ENCODE measurements around the gene TNRC18. TPM values are rescaled to one million over a fixed set of nuclear protein-coding genes. Genes with fewer than 3 reads are reported as not detected.

Gene TNRC18
- total and polyA plus RNA-seq, 2 experiments from 2014 or later = 18.1 to 52.8 TPM

GRCh38 chr7:5453566-5454075 lies 30.0 kb upstream of the TNRC18 start:
- Histone ChIP-seq H3K4me1 (ENCODE audit: insufficient read depth) (peaks cover 9% of the 10 kb centered on the region), H4K20me1 (ENCODE audit: insufficient read depth, poor library complexity, severe bottlenecking) (no peaks in the 10 kb centered on the region), H3K27me3 (peaks cover 8% of the 10 kb centered on the region), H3K27ac (no peak overlapping the region), H3K9me3 (ENCODE audit: low read depth) (no peaks in the 10 kb centered on the region), H3K9me2 (replicated peaks; ENCODE audit: insufficient read depth) (no peaks in the 10 kb centered on the region), H3K4me2 (no peak overlapping the region), H3K79me2 (no peaks in the 10 kb centered on the region), H3K4me3 (no peak overlapping the region), H2AFZ (no peak overlapping the region), H3K36me3 (replicated peaks; ENCODE audit: insufficient read depth, low read depth) (no peaks in the 10 kb centered on the region)
- DNase-seq (ENCODE audit: low spot score) = no peak
- TF ChIP-seq EZH2phosphoT487 (IDR thresholded peaks at IDR 0.05; ENCODE audit: low read depth, severe bottlenecking, unreplicated experiment) = no peak
- no peak for TF ChIP-seq CTCF (IDR thresholded peaks at IDR 0.05; ENCODE audit: poor library complexity)
- no peak for TF ChIP-seq EZH2 (IDR thresholded peaks at IDR 0.05; ENCODE audit: borderline replicate concordance)
- WGBS (ENCODE audit: low lambda C conversion rate, missing lambda C conversion rate) = 73% methylated on average over 5 of the region's 5 CpGs

- 82% methylated on average over 14 of the region's 14 CpGs for WGBS (ENCODE audit: low lambda C conversion rate, missing lambda C conversion rate)
- TF ChIP-seq EZH2 (IDR thresholded peaks at IDR 0.05; ENCODE audit: borderline replicate concordance) = no peak
- TF ChIP-seq CTCF (IDR thresholded peaks at IDR 0.05; ENCODE audit: poor library complexity) = no peak
- peaks cover 9% of the 10 kb centered on the region for H3K4me1 ChIP-seq (ENCODE audit: insufficient read depth)
- H3K9me3 ChIP-seq (ENCODE audit: low read depth) = no peaks in the 10 kb centered on the region
- peaks cover 8% of the 10 kb centered on the region for H3K27me3 ChIP-seq
- H3K9me2 ChIP-seq (replicated peaks; ENCODE audit: insufficient read depth) = no peaks in the 10 kb centered on the region
- no peak overlapping the region for H3K4me3 ChIP-seq
- no peak for DNase-seq (ENCODE audit: low spot score)
- no peaks in the 10 kb centered on the region for H3K36me3 ChIP-seq (replicated peaks; ENCODE audit: insufficient read depth, low read depth)
- no peaks in the 10 kb centered on the region for H3K79me2 ChIP-seq
- H3K4me2 ChIP-seq = no peak overlapping the region
- no peak overlapping the region for H3K27ac ChIP-seq
- H4K20me1 ChIP-seq (ENCODE audit: insufficient read depth, poor library complexity, severe bottlenecking) = no peaks in the 10 kb centered on the region
- no peak overlapping the region for H2AFZ ChIP-seq
These were observed 29.4 kb upstream of the TNRC18 start for GRCh38 chr7:5452937-5453540.

- Histone ChIP-seq H3K27me3 (peaks cover 8% of the 10 kb centered on the region), H3K9me2 (replicated peaks; ENCODE audit: insufficient read depth) (no peaks in the 10 kb centered on the region), H3K4me1 (ENCODE audit: insufficient read depth) (peaks cover 9% of the 10 kb centered on the region), H3K36me3 (replicated peaks; ENCODE audit: insufficient read depth, low read depth) (no peaks in the 10 kb centered on the region), H2AFZ (no peak overlapping the region), H3K27ac (no peak overlapping the region), H3K4me2 (no peak overlapping the region), H3K4me3 (no peak overlapping the region), H3K79me2 (no peaks in the 10 kb centered on the region), H4K20me1 (ENCODE audit: insufficient read depth, poor library complexity, severe bottlenecking) (no peaks in the 10 kb centered on the region), H3K9me3 (ENCODE audit: low read depth) (no peaks in the 10 kb centered on the region)
- TF ChIP-seq EZH2phosphoT487 (IDR thresholded peaks at IDR 0.05; ENCODE audit: low read depth, severe bottlenecking, unreplicated experiment) = no peak
- TF ChIP-seq CTCF (IDR thresholded peaks at IDR 0.05; ENCODE audit: poor library complexity) = no peak
- no peak for TF ChIP-seq EZH2 (IDR thresholded peaks at IDR 0.05; ENCODE audit: borderline replicate concordance)
- no peak for DNase-seq (ENCODE audit: low spot score)
- WGBS (ENCODE audit: low lambda C conversion rate, missing lambda C conversion rate) = 87% methylated on average over 11 of the region's 12 CpGs
These were observed 28.9 kb upstream of the TNRC18 start for GRCh38 chr7:5452470-5452899.
